Prostate gland (tissue), 2 donors: Measurements from ENCODE around the gene ELAVL1. TPM values are rescaled to one million over a fixed set of nuclear protein-coding genes. Genes with fewer than 3 reads are reported as not detected.

Experiments used
- DNase-seq: peaks from one replicate; pipeline ENCODE4 v3.0.0-alpha.2; 2019; ENCODE audit warnings: low spot score
- H3K27ac ChIP-seq, 2 donors: fragments of 200-600 bp; sonication (generic); 2 replicates each; pipeline ENCODE4 v1.5.1; 2017 to 2019
- H3K27me3 ChIP-seq: fragments of 200-600 bp; sonication (generic); replicated peaks from 2 replicates; pipeline ENCODE4 v1.5.1; 2019; ENCODE audit not compliant: insufficient read depth
- H3K36me3 ChIP-seq, 2 donors: fragments of 200-600 bp; sonication (generic); 1 replicate in 1 of 2; 2 replicates in 1 of 2; pipeline versions ENCODE4 v1.5.1 to v1.8.1; 2017 to 2019
- H3K4me1 ChIP-seq: fragments of 200-600 bp; sonication (generic); replicated peaks from 2 replicates; pipeline ENCODE4 v1.5.1; 2019
- H3K4me3 ChIP-seq, 2 donors: fragments of 200-600 bp; sonication (generic); 2 replicates each; pipeline ENCODE4 v1.5.1; 2017 to 2019
- H3K9me3 ChIP-seq: fragments of 200-600 bp; sonication (generic); 2 replicates; pipeline ENCODE4 v1.5.1; 2017
- POLR2A ChIP-seq: fragments of 450-650 bp; IDR thresholded peaks from one replicate; pipeline ENCODE4 v1.6.1; 2016; ENCODE audit warnings: antibody characterized with exemption, mild to moderate bottlenecking
- POLR2AphosphoS5 ChIP-seq: sonication (generic); formaldehyde crosslinking; IDR thresholded peaks from one replicate; pipeline ENCODE4 v1.6.1; 2017; ENCODE audit warnings: antibody characterized with exemption
- WGBS: methylation state at CpG from one replicate; pipeline ENCODE4 v1.1.5; 2018; 5-methylcytosine and 5-hydroxymethylcytosine counted together
- intact Hi-C: fragments of 100-400 bp; cut with DNase I; formaldehyde crosslinking; loops from one replicate; pipeline ENCODE4 v1.14.2; 2022
- total RNA-seq, 2 donors: library from RNA; depleted of rRNA; stranded (reverse); fragments of >200 nt; gene quantifications; one replicate each; pipeline ENCODE4 v1.1.0, GENCODE V29; 2016
- TF ChIP-seq, protein P1 (sequence below), 4 experiments: fragments of 200-600 bp in 2 of 4; fragments of 450-650 bp in 2 of 4; sonication (generic) in 2 of 4; IDR thresholded peaks; 1 replicate in 3 of 4; 2 replicates in 1 of 4; pipeline ENCODE4 v1.5.1; 2016 to 2019; ENCODE audit warnings: antibody characterized with exemption in 4 of 4, mild to moderate bottlenecking in 2 of 4, moderate library complexity in 2 of 4

Gene ELAVL1
- total RNA-seq, 2 donors from 2014 or later = 35.6 to 76.9 TPM

DNA sequence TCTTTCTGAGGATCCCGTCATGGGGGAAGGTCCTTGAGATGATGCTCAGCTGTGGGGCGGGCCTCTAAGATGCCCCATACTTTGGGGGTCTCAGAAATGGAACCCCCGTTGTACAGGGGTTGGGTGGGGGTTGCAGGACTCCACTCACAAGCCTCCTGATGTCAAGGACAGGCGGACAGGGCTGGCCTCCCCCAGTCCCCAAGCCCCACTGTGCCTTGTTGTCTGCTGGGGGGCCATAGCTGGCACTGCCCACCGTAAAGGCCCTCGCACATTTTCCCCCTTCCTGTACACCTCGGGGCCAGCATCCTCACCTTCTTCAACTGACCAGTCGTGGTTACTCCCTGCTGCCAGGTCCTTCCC, 82.6 kb downstream of the ELAVL1 start:
- Histone ChIP-seq H3K27ac (no peak overlapping the region), H3K4me1 (peaks cover 6% of the 10 kb centered on the region), H3K4me3 (no peak overlapping the region), H3K9me3 (no peaks in the 10 kb centered on the region), H3K27me3 (no peaks in the 10 kb centered on the region), H3K36me3 (peaks cover 7 to 10% of the 10 kb centered on the region in 2 donors)
- DNase-seq = no peak
- TF ChIP-seq POLR2AphosphoS5 = no peak
- no peak for TF ChIP-seq POLR2A
- TF ChIP-seq, protein P1, sequence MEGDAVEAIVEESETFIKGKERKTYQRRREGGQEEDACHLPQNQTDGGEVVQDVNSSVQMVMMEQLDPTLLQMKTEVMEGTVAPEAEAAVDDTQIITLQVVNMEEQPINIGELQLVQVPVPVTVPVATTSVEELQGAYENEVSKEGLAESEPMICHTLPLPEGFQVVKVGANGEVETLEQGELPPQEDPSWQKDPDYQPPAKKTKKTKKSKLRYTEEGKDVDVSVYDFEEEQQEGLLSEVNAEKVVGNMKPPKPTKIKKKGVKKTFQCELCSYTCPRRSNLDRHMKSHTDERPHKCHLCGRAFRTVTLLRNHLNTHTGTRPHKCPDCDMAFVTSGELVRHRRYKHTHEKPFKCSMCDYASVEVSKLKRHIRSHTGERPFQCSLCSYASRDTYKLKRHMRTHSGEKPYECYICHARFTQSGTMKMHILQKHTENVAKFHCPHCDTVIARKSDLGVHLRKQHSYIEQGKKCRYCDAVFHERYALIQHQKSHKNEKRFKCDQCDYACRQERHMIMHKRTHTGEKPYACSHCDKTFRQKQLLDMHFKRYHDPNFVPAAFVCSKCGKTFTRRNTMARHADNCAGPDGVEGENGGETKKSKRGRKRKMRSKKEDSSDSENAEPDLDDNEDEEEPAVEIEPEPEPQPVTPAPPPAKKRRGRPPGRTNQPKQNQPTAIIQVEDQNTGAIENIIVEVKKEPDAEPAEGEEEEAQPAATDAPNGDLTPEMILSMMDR (IDR thresholded peaks at IDR 0.05) = no peak
- intact Hi-C loops = no loop called here
- 87% methylated on average over 8 of the region's 8 CpGs for WGBS

DNA sequence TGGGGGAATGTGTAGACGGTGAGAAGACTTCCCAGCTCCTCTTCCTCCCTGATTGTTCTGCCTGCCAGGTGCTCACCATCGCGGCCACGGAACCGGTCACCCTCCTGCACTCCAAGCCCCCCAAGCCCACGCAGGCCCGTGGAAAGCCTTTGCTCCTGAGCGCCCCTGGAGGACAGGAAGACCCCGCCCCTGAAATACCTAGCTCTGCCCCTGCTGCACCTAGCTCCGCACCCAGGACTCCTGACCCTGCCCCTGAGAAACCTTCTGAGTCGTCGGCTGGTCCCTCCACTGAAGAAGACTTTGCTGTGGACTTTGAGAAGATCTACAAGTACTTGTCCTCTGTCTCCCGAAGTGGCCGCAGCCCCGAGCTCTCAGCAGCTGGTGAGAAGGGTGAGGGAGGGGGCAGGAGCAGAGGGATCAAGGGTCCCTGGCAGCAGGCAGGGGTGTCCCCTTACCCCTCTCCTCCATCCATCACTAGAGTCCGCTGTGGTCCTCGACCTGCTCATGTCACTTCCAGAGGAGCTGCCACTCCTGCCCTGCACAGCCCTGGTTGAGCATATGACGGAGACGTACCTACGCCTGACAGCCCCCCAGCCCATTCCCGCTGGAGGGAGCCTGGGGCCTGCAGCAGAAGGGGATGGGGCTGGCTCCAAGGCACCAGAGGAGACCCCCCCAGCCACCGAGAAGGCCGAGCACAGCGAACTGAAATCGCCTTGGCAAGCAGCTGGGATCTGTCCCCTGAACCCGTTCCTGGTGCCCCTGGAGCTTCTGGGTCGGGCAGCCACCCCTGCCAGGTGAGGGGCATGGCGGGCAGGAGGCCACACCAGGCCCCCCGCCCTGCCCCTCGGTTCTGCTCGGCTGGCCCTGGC, 83.2 kb downstream of the ELAVL1 start:
- DNase-seq = no peak
- intact Hi-C loops = no loop called here
- H3K27me3 ChIP-seq = no peaks in the 10 kb centered on the region
- WGBS = 91% methylated on average over 22 of the region's 31 CpGs
- H3K27ac ChIP-seq = peak overlapping the region in 1 of 2 donors; percentile 96
- H3K4me1 ChIP-seq = peaks cover 4% of the 10 kb centered on the region
- TF ChIP-seq POLR2A (no peak), POLR2AphosphoS5 (no peak)
- TF ChIP-seq, protein P1 (IDR thresholded peaks at IDR 0.05) = no peak
- H3K4me3 ChIP-seq = no peak overlapping the region
- no peaks in the 10 kb centered on the region for H3K9me3 ChIP-seq
- peaks cover 7 to 10% of the 10 kb centered on the region in 2 donors for H3K36me3 ChIP-seq

DNA sequence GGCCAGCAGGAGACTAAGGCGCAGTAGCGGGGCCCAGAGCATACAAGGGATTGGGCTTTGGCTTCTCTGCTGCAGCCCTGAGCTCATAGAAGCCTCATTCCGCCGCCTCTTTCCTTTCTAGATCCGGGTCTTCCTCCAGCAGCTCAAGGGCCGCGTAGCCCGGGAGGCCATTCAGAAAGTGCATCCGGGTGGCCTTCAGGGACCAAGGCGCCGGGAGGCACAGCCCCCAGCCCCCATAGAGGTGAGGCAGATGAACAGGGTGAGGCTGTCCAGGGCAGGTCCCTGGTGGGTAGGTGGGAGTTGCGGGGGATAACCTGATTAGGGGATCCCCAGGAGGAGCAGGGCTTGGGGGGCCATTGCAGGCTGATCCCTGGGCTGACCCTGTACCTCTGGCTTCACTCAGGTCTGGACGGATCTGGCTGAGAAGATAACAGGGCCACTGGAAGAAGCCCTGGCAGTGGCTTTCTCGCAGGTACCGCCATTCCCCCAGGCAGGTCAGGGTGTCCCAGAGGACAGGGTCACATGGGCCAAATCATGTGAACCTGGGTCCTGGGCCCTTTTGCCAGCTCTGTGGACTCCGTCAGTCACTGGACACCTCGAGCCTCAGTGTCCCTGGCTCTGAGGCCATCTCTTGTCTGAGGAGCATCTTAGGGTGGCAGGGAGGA, 84.0 kb downstream of the ELAVL1 start:
- TF ChIP-seq POLR2A (no peak), POLR2AphosphoS5 (no peak)
- TF ChIP-seq, protein P1 (IDR thresholded peaks at IDR 0.05) = no peak
- H3K4me1 ChIP-seq = peaks cover 4% of the 10 kb centered on the region
- peak overlapping the region; percentile 30 to 84 for H3K4me3 ChIP-seq

GRCh38 chr19:7920519-7921301, 84.7 kb downstream of the ELAVL1 start:
- peak; percentile 100 for DNase-seq
- H3K36me3 ChIP-seq = peaks cover 7 to 10% of the 10 kb centered on the region in 2 donors
- H3K9me3 ChIP-seq = no peaks in the 10 kb centered on the region
- H3K4me1 ChIP-seq = peaks cover 4% of the 10 kb centered on the region
- TF ChIP-seq POLR2AphosphoS5 (peak; percentile 82), POLR2A (peak; percentile 81)
- TF ChIP-seq, protein P1 (IDR thresholded peaks at IDR 0.05) = peak in 2 of 4 experiments; percentile 0 to 15
- 3% methylated on average over 49 of the region's 62 CpGs for WGBS
- no peaks in the 10 kb centered on the region for H3K27me3 ChIP-seq
- intact Hi-C loops = no loop called here
- peak overlapping the region; percentile 67 to 84 for H3K4me3 ChIP-seq
- peak overlapping the region; percentile 93 to 96 for H3K27ac ChIP-seq

More for the DNA sequence above, 84.0 kb downstream of the ELAVL1 start:
- WGBS = 40% methylated on average over 16 of the region's 17 CpGs
- peaks cover 7 to 10% of the 10 kb centered on the region in 2 donors for H3K36me3 ChIP-seq
- intact Hi-C loops = no loop called here
- H3K27me3 ChIP-seq = no peaks in the 10 kb centered on the region
- DNase-seq = no peak
- no peaks in the 10 kb centered on the region for H3K9me3 ChIP-seq
- peak overlapping the region; percentile 93 to 96 for H3K27ac ChIP-seq
